HCT116 (cell line): ENCODE results near the gene INPP5J. TPM values are rescaled to one million over a fixed set of nuclear protein-coding genes. Genes with fewer than 3 reads are reported as not detected.

Experiments used
- ATAC-seq: fragments of 200-7000 bp; cut with Tn5 transposase; 2 replicates; pipeline ENCODE4 v1.9.1; 2020; ENCODE audit warnings: mild to moderate bottlenecking, moderate library complexity
- BruUV-seq: library from RNA; stranded (reverse); fragments of 400-500 nt; replicated peaks from 2 replicates; lab custom pipeline; 2021; lab: Mats Ljungman, UMichigan
- CTCF ChIA-PET: fragments of 300-600 bp; sonication (Branson Sonifier 250); formaldehyde crosslinking; loops from one replicate; lab custom pipeline; 2021; ENCODE audit warnings: antibody characterized with exemption; lab: Charles Lee
- POLR2A ChIA-PET: fragments of 300-600, 350-600 bp; sonication (Branson Sonifier 250); formaldehyde crosslinking; loops from one replicate; lab custom pipeline; 2021; ENCODE audit warnings: antibody characterized with exemption; lab: Charles Lee
- RAD21 ChIA-PET, 2 experiments: fragments of 300-600 bp; sonication (Branson Sonifier 250); formaldehyde crosslinking; loops; one replicate each; lab custom pipeline; 2023; ENCODE audit warnings: low total read pairs in 2 of 2; ENCODE audit not compliant: uncharacterized antibody in 2 of 2, unreplicated experiment in 2 of 2, low non-redundant PET in 1 of 2; lab: Charles Lee
- DNase-seq: peaks from one replicate; pipeline ENCODE4 v3.0.0-alpha.2; 2010; ENCODE audit warnings: low read depth, low spot score
- H2AFZ ChIP-seq: fragments of 200-600 bp; shearing (Covaris generic), sonication (generic); 2 replicates; pipeline ENCODE4 v1.6.1; 2017; ENCODE audit warnings: low read depth, mixed run types, mixed read lengths, antibody characterized with exemption, low read length; ENCODE audit not compliant: poor library complexity, severe bottlenecking
- H3K27ac ChIP-seq: 2 replicates; pipeline ENCODE4 v1.5.1; 2012; ENCODE audit warnings: low read depth, low read length
- H3K27me3 ChIP-seq: fragments of 200-600 bp; sonication (generic); 2 replicates; pipeline ENCODE4 v1.6.1; 2016; ENCODE audit warnings: mixed run types, low read length, mixed read lengths; ENCODE audit not compliant: insufficient read depth
- H3K36me3 ChIP-seq, 2 experiments: fragments of 200-500 bp in 1 of 2; fragments of 200-600 bp in 1 of 2; sonication (Bioruptor generic) in 1 of 2; sonication (generic) in 1 of 2; 2 replicates each; pipeline versions ENCODE4 v1.5.1 to v1.6.1; 2014 to 2016; ENCODE audit warnings: low read length in 2 of 2, inconsistent platforms in 1 of 2, mixed read lengths in 1 of 2, mixed run types in 1 of 2; ENCODE audit not compliant: insufficient read depth in 2 of 2, control insufficient read depth in 1 of 2
- H3K4me1 ChIP-seq, 2 experiments: fragments of 200-600 bp in 1 of 2; sonication (generic) in 1 of 2; 2 replicates each; pipeline versions ENCODE4 v1.5.1 to v1.6.1; 2012 to 2017; ENCODE audit warnings: low read length in 2 of 2, inconsistent platforms in 1 of 2, mild to moderate bottlenecking in 1 of 2, mixed read lengths in 1 of 2, mixed run types in 1 of 2, moderate library complexity in 1 of 2; ENCODE audit not compliant: insufficient read depth in 2 of 2, control insufficient read depth in 1 of 2
- H3K4me2 ChIP-seq: fragments of 200-600 bp; sonication (generic); 2 replicates; pipeline ENCODE4 v1.6.1; 2017; ENCODE audit warnings: mixed run types, low read length, mixed read lengths
- H3K4me3 ChIP-seq, 2 experiments: fragments of 200-600 bp in 1 of 2; sonication (generic) in 1 of 2; replicated peaks in 1 of 2; 2 replicates each; pipeline ENCODE4 v1.5.1; 2011 to 2016; ENCODE audit warnings: low read length in 2 of 2, control low read depth in 1 of 2, low read depth in 1 of 2, mild to moderate bottlenecking in 1 of 2, mixed read lengths in 1 of 2, mixed run types in 1 of 2
- H3K79me2 ChIP-seq: fragments of 200-600 bp; sonication (generic); 2 replicates; pipeline ENCODE4 v1.6.1; 2017; ENCODE audit warnings: mild to moderate bottlenecking, mixed run types, low read length, moderate library complexity, mixed read lengths; ENCODE audit not compliant: insufficient read depth
- H3K9ac ChIP-seq: fragments of 200-600 bp; sonication (generic); 2 replicates; pipeline ENCODE4 v1.6.1; 2016; ENCODE audit warnings: low read length, mixed read lengths
- H3K9me2 ChIP-seq: fragments of 200-600 bp; sonication (generic), shearing (Covaris generic); 2 replicates; pipeline ENCODE4 v1.6.1; 2017; ENCODE audit warnings: mixed run types, mild to moderate bottlenecking, moderate library complexity; ENCODE audit not compliant: insufficient read depth
- H3K9me3 ChIP-seq, 2 experiments: fragments of 200-500 bp in 1 of 2; fragments of 200-600 bp in 1 of 2; sonication (Bioruptor generic) in 1 of 2; sonication (generic) in 1 of 2; 2 replicates each; pipeline ENCODE4 v1.6.1; 2014 to 2017; ENCODE audit warnings: low read length in 2 of 2, mixed read lengths in 2 of 2, inconsistent platforms in 1 of 2, low read depth in 1 of 2, mild to moderate bottlenecking in 1 of 2, mixed run types in 1 of 2, moderate library complexity in 1 of 2; ENCODE audit not compliant: control insufficient read depth in 1 of 2, insufficient read depth in 1 of 2
- H4K20me1 ChIP-seq: fragments of 200-600 bp; sonication (generic), shearing (Covaris generic); 2 replicates; pipeline ENCODE4 v1.6.1; 2017; ENCODE audit warnings: mixed run types, mild to moderate bottlenecking, moderate library complexity; ENCODE audit not compliant: insufficient read depth
- ATF3 ChIP-seq: IDR thresholded peaks from 2 replicates; pipeline ENCODE4 v1.6.1; 2012
- SRF ChIP-seq: IDR thresholded peaks from 2 replicates; pipeline ENCODE4 v1.6.1; 2012; ENCODE audit warnings: low read depth
- intact Hi-C: fragments of 100-400 bp; cut with micrococcal nuclease; formaldehyde crosslinking; loops from 2 replicates; pipeline ENCODE4 v1.10.0; 2022
- total RNA-seq: library from RNA; stranded (reverse); gene quantifications from one replicate; pipeline ENCODE4 v1.2.1, GENCODE V29; 2021; ENCODE audit not compliant: unreplicated experiment
- TF ChIP-seq, protein P1 (sequence below): IDR thresholded peaks from 2 replicates; pipeline ENCODE4 v1.6.1; 2012; ENCODE audit warnings: low read depth
- TF ChIP-seq, protein P2 (sequence below): IDR thresholded peaks from 2 replicates; pipeline ENCODE4 v1.6.1; 2011; ENCODE audit warnings: mild to moderate bottlenecking, low read length, moderate library complexity; ENCODE audit not compliant: insufficient replicate concordance; ENCODE audit errors: extremely low read depth

Gene INPP5J
- total RNA-seq, 1 experiment from 2014 or later, result 8.9 TPM

GRCh38 chr22:31123292-31123602 is 481 bp downstream of the INPP5J start (continued):
- TF ChIP-seq, protein P1, sequence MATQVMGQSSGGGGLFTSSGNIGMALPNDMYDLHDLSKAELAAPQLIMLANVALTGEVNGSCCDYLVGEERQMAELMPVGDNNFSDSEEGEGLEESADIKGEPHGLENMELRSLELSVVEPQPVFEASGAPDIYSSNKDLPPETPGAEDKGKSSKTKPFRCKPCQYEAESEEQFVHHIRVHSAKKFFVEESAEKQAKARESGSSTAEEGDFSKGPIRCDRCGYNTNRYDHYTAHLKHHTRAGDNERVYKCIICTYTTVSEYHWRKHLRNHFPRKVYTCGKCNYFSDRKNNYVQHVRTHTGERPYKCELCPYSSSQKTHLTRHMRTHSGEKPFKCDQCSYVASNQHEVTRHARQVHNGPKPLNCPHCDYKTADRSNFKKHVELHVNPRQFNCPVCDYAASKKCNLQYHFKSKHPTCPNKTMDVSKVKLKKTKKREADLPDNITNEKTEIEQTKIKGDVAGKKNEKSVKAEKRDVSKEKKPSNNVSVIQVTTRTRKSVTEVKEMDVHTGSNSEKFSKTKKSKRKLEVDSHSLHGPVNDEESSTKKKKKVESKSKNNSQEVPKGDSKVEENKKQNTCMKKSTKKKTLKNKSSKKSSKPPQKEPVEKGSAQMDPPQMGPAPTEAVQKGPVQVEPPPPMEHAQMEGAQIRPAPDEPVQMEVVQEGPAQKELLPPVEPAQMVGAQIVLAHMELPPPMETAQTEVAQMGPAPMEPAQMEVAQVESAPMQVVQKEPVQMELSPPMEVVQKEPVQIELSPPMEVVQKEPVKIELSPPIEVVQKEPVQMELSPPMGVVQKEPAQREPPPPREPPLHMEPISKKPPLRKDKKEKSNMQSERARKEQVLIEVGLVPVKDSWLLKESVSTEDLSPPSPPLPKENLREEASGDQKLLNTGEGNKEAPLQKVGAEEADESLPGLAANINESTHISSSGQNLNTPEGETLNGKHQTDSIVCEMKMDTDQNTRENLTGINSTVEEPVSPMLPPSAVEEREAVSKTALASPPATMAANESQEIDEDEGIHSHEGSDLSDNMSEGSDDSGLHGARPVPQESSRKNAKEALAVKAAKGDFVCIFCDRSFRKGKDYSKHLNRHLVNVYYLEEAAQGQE, result no peak
- no peak for TF ChIP-seq SRF

DNA sequence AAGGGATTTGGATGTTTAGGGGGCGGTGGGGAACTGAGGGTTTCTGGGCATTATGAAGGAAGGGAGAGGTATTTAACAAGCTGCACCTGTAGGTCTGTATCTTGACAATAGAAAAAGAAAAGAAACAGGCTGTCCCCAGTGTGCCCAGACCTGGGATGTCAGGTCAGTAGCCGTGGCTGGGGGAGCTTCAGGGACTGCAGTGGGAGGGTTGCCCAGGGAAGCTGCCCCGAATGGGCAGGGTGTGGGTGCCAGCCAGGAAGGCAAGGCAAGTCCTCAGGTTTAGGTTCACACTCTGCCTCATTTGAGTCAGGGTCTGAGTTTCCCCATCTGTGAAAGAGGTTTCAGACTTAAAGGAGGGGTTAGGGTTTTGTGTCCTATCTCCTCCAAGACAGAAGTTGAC is 1.5 kb downstream of the INPP5J start:
- POLR2A ChIA-PET, result interaction anchor here (0.5 kb wide), 1 partner anchor 183 kb away, joined by 3 read pairs; no protein-coding TSS in a partner anchor
- no peak overlapping the region for H3K4me2 ChIP-seq

More for the DNA sequence above, 1.5 kb downstream of the INPP5J start:
- no peaks in the 10 kb centered on the region for H3K9me3 ChIP-seq
- BruUV-seq, result no TSS peak
- intact Hi-C loops, result no loop called here
- DNase-seq (no peak), ATAC-seq (no peak)
- H3K27ac ChIP-seq, result no peak overlapping the region
- H3K27me3 ChIP-seq, result no peaks in the 10 kb centered on the region
- no peak overlapping the region for H2AFZ ChIP-seq
- no peaks in the 10 kb centered on the region for H3K9me2 ChIP-seq
- H3K9ac ChIP-seq, result no peak overlapping the region
- H3K4me3 ChIP-seq, result no peak overlapping the region
- H3K79me2 ChIP-seq, result no peaks in the 10 kb centered on the region
- RAD21 ChIA-PET, result no interaction called here
- peaks cover 9 to 25% of the 10 kb centered on the region in 2 experiments for H3K4me1 ChIP-seq
- TF ChIP-seq, protein P2, sequence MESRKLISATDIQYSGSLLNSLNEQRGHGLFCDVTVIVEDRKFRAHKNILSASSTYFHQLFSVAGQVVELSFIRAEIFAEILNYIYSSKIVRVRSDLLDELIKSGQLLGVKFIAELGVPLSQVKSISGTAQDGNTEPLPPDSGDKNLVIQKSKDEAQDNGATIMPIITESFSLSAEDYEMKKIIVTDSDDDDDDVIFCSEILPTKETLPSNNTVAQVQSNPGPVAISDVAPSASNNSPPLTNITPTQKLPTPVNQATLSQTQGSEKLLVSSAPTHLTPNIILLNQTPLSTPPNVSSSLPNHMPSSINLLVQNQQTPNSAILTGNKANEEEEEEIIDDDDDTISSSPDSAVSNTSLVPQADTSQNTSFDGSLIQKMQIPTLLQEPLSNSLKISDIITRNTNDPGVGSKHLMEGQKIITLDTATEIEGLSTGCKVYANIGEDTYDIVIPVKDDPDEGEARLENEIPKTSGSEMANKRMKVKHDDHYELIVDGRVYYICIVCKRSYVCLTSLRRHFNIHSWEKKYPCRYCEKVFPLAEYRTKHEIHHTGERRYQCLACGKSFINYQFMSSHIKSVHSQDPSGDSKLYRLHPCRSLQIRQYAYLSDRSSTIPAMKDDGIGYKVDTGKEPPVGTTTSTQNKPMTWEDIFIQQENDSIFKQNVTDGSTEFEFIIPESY, result no peak
- TF ChIP-seq ATF3, result no peak
- CTCF ChIA-PET, result interaction anchor here (1.8 kb wide), 1 partner anchor 17 kb away, joined by 6 read pairs; the partner anchor contains the start of gene SELENOM
- no peaks in the 10 kb centered on the region for H3K36me3 ChIP-seq
- H4K20me1 ChIP-seq, result no peaks in the 10 kb centered on the region
